GM11168 (cell line): ENCODE measurements around the gene ESR1.

Source experiments
- in situ Hi-C: fragments of 300-500 bp; cut with MboI; formaldehyde crosslinking; loops from one replicate; pipeline ENCODE4 v1.12.0; 2022; ENCODE audit warnings: low sequenced_read_pairs; ENCODE audit not compliant: unreplicated experiment

ESR1 gene

DNA sequence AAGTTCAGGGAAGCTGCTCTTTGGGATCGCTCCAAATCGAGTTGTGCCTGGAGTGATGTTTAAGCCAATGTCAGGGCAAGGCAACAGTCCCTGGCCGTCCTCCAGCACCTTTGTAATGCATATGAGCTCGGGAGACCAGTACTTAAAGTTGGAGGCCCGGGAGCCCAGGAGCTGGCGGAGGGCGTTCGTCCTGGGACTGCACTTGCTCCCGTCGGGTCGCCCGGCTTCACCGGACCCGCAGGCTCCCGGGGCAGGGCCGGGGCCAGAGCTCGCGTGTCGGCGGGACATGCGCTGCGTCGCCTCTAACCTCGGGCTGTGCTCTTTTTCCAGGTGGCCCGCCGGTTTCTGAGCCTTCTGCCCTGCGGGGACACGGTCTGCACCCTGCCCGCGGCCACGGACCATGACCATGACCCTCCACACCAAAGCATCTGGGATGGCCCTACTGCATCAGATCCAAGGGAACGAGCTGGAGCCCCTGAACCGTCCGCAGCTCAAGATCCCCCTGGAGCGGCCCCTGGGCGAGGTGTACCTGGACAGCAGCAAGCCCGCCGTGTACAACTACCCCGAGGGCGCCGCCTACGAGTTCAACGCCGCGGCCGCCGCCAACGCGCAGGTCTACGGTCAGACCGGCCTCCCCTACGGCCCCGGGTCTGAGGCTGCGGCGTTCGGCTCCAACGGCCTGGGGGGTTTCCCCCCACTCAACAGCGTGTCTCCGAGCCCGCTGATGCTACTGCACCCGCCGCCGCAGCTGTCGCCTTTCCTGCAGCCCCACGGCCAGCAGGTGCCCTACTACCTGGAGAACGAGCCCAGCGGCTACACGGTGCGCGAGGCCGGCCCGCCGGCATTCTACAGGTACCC, at the start of gene ESR1:
Gene ESR1 (plus strand): TSS at position 170 of the 858 bp plus-strand sequence. CDS start 231 bp downstream, at position 401.
- in situ Hi-C loops = no loop called here

DNA sequence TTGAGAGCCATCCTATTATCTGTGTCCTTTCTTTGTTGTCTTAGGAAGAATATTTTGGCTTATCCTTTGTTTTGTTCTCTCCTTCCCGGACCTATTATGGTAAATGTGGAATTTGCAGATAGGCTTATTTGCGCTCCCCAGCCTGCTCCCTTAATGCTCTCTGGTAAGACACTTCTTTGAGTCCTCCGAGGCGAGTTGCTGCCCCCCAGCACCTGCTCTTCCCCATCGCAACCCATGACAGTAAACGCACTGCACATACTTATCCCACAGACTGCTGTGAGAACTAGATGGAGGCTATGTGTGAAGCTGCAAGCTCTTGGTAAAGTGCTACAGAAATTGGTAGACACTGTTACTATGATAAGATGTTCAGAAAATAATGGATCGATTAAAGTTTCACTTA, 47.0 kb upstream of the ESR1 start:
- in situ Hi-C loops = loop anchor here (25.0 kb wide), 1 partner anchor 502 kb away; no protein-coding TSS in a partner anchor

DNA sequence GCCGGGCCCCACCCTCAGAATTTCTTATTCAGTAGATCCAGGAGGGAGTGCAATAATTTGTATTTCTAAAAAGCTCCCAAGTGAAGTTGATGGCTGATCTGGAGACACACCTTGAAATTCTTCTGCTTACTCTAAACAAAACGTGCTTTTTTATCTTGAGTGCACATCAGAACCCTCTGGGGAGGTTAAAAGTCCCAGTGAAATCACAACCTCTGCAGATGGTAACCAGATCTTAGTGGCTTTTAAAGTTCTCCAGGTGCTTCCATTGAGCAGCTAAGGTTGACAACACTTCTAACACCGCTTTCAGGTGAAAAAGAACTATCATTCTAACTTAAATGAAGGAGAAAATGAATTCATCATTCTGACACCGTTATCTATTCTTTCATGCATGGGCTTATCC, 45.6 kb upstream of the ESR1 start:
- in situ Hi-C loops = loop anchor here (25.0 kb wide), 1 partner anchor 500 kb away; no protein-coding TSS in a partner anchor

- in situ Hi-C loops = loop anchor here (25.0 kb wide), 1 partner anchor 499 kb away; no protein-coding TSS in a partner anchor
These were observed 44.7 kb upstream of the ESR1 start for GRCh38 chr6:151762817-151763216.

- in situ Hi-C loops = loop anchor here (25.0 kb wide), 1 partner anchor 499 kb away; no protein-coding TSS in a partner anchor
These were observed 44.2 kb upstream of the ESR1 start for GRCh38 chr6:151763303-151763702.

DNA sequence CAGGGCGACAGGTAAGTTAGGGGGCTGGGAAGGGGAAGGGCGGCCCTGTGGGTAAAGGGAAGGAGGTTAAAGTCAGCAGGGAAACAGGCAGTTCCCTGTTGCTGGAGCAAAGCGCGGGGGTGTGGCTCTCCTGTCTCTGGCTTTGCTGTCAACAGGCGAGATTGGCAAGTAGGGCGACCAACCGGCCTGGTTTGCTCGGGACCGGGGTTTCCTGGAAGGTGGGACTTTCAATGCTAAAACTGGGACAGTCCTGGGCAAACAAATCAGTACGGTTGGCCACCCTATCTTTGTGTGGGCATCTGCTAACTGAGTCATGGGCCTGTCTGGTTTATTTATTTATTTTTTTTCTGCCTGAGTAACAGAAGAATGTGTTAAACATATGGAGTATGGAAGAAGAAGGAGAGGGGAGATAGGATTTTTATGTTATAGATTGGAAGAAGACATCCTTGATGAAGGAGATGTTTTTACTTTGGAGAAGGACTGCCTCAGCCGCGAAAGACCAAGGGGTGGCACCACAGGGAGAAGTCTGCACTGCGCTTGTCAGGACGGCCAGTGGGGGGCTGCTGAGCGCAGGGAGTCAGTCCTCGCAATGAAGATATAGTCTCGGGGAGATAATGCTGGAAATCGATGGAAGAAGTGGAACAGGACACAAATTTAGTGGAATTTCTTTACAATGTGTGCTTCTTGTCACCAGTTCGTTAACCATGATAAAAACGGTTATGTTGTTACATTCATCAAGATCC, 43.4 kb upstream of the ESR1 start:
- in situ Hi-C loops = loop anchor here (25.0 kb wide), 1 partner anchor 498 kb away; no protein-coding TSS in a partner anchor

DNA sequence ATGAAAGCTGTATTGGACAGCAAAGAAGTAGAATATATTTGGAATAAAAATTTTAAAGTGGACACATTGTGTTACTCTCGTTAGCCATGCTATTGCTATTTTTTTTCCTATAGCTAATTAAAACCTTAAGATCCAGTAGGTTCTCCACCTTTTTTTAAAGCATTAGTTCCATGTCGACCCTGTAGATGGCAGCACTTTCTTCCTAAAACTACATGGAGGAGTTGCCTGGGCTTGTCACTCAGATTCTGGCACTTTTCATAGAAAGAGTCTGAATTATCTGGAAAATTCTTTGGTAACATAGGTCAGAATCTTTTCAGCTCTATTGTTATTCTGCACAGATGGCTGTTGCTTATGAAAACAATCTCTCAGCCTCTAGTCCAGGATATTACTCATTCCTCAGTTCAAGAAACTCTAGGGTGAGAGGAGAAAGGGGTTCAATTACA, 42.0 kb upstream of the ESR1 start:
- in situ Hi-C loops = loop anchor here (5.0 to 25.0 kb wide), 2 partner anchors 372 to 497 kb away; no protein-coding TSS in a partner anchor

- in situ Hi-C loops = loop anchor here (25.0 kb wide), 1 partner anchor 490 kb away; no protein-coding TSS in a partner anchor
These were observed 35.0 kb upstream of the ESR1 start for GRCh38 chr6:151772446-151772845.

- in situ Hi-C loops = loop anchor here (25.0 kb wide), 1 partner anchor 489 kb away; no protein-coding TSS in a partner anchor
These were observed 34.1 kb upstream of the ESR1 start for GRCh38 chr6:151773382-151773781.

DNA sequence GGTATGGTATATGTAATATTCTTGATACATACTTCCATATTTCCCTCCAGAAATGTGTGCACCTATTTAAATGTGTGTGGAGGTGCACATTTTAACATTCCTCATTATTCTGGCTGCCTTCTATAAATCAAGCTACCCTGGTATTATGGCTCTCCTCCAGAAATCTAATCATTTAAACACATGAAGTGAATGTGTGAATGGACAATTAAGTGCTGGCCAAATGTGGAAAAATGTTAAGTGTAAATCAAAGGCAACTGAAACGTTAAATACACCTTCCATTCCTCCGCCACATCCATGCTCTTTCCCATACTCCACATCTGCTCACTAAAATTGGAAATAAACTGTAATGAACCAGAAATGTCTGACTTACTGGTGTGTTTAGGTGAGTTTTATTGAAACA, 24.9 kb upstream of the ESR1 start:
- in situ Hi-C loops = no loop called here

DNA sequence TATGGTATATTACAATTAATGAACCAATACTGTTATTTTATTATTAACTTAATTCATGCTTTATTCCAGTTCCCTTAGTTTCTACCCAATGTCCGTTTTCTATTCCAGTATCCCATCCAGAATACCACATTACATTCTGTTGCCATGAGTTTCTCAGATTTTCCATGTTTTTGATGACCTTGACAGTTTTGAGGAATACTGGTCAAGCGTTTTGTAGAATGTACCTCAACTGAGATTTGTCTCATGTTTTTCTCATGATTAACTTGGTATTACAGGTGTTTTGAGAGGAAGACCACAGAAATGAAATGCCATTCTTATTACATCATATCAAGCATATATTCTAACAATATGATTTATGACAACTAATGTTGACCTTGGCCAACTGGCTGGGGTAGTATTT, 23.8 kb upstream of the ESR1 start:
- in situ Hi-C loops = no loop called here

DNA sequence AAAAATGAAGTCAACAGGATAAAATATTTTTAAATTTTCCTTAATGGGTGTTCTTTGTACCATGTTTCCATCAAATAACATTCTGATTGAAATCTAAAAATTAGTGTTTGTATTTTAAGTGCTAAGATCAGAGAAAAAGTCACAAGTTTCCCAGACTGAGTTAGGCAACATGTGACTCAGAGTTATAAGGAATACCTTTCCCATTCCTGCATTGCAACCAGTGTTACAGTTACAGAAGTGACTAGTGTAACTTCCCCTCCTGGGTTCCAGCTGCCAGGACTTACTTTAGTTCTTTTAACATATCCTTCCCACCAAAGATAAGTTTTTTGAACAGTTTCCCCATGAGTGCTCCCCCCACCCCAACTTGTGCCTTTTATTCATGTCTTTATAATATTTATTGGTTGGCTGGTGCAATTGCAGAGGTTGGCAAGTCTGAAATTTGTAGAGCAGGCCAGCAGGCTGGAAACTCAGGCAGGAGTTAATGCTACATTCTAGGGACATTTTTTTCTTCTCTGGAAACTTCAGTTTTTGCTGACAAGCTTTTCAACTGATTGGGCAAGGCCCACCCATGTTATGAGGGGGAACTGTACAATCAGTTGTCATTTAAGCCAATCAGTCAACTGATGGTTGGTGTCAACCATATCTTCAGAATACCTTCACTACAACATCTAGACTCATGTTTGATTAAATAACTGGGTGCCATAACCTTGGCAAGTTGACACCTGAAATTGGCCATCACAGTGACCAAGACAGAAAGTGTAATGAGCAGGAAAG, 22.9 kb upstream of the ESR1 start:
- in situ Hi-C loops = no loop called here

DNA sequence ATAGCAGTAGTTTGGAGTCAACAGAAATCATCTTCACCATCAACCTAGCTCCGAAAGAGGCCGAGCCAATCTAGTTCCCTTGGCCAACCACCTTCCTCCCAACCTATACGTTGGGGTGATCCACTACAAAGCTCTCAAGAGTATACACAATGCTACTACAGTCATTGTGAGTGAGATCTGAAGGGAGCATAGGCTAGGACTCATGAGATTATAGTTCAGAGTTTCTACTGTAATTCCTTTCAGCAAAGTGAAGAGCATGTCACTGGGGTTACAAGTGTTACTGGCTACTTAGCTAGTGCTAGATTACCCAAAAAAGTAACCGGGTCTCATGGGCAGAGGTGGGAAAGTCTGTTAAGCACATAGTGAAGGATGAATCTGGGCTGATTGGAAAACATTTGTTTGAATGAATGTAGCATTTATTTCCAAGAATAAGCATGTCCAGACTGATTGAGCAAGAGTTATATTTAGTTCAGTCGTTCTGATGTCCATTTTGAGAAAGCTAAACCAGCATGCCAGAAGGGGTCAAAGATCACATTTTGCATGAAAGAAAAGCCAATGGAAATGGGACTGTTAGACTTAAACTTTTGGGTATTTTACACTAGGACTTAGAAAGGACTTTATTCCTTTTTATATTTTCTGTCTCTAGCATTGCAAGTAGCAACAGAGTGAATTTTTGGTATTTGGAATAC, 10.5 kb upstream of the ESR1 start:
- in situ Hi-C loops = no loop called here

GRCh38 chr6:151803743-151804142, 3.7 kb upstream of the ESR1 start:
- in situ Hi-C loops = no loop called here

DNA sequence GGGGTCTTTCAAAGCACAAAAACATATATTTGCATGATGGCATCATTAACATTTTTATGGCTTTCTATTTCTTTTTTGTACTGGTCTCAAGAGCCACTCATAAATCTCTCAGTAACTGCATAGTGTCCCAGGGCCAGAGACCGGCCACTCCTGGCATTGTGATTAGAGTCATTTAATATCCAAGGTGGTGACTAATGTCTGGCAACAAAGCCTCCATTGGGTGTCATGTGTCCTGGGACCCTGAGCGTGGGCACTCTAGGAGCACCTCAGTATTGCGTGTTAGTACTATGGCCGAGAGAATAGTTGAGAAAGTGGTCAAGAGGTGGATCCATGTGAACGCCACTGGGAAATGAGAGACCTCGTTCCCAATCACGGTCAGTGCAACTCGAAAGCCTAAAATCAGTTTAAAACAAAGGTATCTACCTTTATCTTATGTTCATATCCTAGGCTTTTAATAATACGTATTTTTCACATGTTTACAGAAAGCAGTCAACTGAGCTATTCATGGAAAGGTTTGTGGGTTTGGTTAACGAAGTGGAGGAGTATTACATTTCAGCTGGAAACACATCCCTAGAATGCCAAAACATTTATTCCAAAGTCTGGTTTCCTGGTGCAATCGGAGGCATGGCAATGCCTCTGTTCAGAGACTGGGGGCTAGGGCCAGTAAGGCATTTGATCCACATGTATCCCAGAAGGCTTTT, 2.7 kb upstream of the ESR1 start:
- in situ Hi-C loops = no loop called here

DNA sequence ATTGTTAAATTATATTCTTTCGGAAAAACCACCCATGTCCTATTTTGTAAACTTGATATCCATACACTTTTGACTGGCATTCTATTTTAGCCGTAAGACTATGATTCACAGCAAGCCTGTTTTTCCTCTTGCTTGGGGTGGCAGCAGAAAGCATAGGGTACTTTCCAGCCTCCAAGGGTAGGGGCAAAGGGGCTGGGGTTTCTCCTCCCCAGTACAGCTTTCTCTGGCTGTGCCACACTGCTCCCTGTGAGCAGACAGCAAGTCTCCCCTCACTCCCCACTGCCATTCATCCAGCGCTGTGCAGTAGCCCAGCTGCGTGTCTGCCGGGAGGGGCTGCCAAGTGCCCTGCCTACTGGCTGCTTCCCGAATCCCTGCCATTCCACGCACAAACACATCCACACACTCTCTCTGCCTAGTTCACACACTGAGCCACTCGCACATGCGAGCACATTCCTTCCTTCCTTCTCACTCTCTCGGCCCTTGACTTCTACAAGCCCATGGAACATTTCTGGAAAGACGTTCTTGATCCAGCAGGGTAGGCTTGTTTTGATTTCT, 2.1 kb upstream of the ESR1 start:
- in situ Hi-C loops = no loop called here

- in situ Hi-C loops = no loop called here
These were observed 547 bp upstream of the ESR1 start for GRCh38 chr6:151806757-151807512.
